NB4 (cell line): ENCODE measurements around the gene DLG2.

Experiments
- DNase-seq: peaks from one replicate; pipeline ENCODE4 v3.0.0; 2010; ENCODE audit warnings: low read depth
- H3K4me3 ChIP-seq: one replicate; pipeline ENCODE4 v1.5.1; 2011; ENCODE audit warnings: mild to moderate bottlenecking, low read depth, low read length, moderate library complexity
- MYC ChIP-seq: IDR thresholded peaks from 2 replicates; pipeline ENCODE4 v1.6.1; 2011; ENCODE audit warnings: low read depth, low read length
- POLR2A ChIP-seq: IDR thresholded peaks from 2 replicates; pipeline ENCODE4 v1.6.1; 2011; ENCODE audit warnings: mild to moderate bottlenecking; ENCODE audit not compliant: insufficient read length; ENCODE audit errors: extremely low read depth
- TF ChIP-seq, protein P1 (sequence below): IDR thresholded peaks from 2 replicates; pipeline ENCODE4 v1.6.1; 2011; ENCODE audit warnings: low read depth, low read length
- TF ChIP-seq, protein P2 (sequence below): IDR thresholded peaks from one replicate; pipeline ENCODE4 v1.5.1; 2012; ENCODE audit warnings: low read depth, low read length

The DLG2 gene

DNA sequence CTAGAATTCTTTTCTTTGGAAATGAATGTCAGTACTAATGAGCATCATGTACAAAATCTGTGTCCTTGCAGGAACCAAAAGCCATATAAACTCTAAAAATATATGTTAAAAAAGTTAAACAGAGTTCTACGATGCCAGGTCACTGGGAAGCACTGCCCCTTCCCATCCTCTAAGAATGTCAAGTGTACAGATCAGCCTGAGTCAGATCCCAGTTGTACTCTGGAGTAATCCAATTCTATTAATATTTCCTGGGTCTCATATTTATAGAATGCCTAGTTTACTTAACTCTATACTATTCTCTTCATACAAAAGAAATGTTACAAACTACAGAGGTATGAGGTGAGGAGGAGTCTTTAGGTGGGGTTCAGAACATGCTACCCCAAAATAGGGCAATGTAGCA is 460.1 kb downstream of the DLG2 start:
- TF ChIP-seq, protein P1, sequence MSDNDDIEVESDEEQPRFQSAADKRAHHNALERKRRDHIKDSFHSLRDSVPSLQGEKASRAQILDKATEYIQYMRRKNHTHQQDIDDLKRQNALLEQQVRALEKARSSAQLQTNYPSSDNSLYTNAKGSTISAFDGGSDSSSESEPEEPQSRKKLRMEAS, result no peak
- TF ChIP-seq, protein P2, sequence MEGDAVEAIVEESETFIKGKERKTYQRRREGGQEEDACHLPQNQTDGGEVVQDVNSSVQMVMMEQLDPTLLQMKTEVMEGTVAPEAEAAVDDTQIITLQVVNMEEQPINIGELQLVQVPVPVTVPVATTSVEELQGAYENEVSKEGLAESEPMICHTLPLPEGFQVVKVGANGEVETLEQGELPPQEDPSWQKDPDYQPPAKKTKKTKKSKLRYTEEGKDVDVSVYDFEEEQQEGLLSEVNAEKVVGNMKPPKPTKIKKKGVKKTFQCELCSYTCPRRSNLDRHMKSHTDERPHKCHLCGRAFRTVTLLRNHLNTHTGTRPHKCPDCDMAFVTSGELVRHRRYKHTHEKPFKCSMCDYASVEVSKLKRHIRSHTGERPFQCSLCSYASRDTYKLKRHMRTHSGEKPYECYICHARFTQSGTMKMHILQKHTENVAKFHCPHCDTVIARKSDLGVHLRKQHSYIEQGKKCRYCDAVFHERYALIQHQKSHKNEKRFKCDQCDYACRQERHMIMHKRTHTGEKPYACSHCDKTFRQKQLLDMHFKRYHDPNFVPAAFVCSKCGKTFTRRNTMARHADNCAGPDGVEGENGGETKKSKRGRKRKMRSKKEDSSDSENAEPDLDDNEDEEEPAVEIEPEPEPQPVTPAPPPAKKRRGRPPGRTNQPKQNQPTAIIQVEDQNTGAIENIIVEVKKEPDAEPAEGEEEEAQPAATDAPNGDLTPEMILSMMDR, result no peak
- TF ChIP-seq MYC (no peak), POLR2A (no peak)
- no peak overlapping the region for H3K4me3 ChIP-seq
- no peak for DNase-seq

DNA sequence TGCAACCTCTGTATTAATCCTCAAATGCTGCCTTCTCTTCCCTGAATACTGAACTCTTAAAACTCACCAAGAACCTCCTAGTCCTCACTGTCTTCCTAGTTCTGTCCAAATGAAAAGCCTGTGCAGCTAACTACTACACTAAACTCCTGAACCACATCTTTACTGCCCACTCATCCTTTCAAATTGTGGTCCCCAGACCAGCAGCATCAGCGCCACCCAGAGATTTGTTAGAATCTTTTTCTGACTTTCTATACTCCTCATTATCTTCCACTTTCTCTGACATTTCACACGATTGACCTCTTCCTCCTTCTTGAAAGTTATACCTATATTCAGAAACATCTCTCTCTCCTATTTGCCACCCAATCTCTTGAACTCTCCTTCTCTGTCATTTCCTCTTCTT is 461.3 kb downstream of the DLG2 start:
- TF ChIP-seq POLR2A, result no peak
- TF ChIP-seq, protein P1, result no peak

DNA sequence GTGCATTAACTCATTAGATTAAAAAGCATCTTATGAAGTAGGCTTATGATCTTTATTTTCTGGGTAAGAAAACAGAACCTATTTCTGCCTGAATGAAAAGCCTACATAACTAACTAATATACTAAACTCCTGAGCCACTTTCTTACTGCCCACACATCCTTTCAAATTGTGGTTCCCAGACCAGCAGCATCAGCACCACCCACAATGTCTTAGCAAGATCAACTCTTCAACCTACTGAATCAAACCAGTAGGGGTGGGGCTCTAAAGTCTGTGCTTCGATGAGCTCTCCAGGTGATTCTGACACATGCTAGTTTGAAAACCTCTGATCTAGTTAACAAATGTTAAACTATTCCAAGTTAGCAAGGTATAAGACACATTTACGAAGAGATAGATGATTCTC is 462.4 kb downstream of the DLG2 start:
- no peak for DNase-seq
- no peak for TF ChIP-seq POLR2A
- H3K4me3 ChIP-seq, result no peak overlapping the region

More for the DNA sequence above, 461.3 kb downstream of the DLG2 start:
- H3K4me3 ChIP-seq, result no peak overlapping the region
- no peak for DNase-seq

DNA sequence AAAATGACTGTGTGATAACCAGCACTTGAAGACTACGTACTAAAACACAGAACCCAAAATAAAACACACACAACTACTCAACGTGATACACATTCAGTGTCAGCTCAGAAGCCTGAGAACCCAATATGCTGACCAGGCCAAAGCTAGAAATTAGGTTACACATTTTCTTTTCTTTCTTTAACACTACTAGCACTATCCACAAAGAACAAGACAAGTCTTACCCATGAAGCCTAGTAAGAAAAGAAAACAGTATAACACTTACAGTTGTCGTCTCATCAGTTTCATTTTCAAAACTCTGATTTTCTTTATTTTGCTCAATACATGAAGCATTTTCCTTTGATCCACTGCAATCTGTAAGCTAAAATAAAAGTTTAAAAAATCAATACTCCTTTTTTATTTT is 472.9 kb downstream of the DLG2 start:
- no peak for TF ChIP-seq POLR2A
- TF ChIP-seq, protein P1, result no peak
- no peak for TF ChIP-seq MYC
- TF ChIP-seq, protein P2, result no peak
- H3K4me3 ChIP-seq, result no peak overlapping the region
- DNase-seq, result no peak

DNA sequence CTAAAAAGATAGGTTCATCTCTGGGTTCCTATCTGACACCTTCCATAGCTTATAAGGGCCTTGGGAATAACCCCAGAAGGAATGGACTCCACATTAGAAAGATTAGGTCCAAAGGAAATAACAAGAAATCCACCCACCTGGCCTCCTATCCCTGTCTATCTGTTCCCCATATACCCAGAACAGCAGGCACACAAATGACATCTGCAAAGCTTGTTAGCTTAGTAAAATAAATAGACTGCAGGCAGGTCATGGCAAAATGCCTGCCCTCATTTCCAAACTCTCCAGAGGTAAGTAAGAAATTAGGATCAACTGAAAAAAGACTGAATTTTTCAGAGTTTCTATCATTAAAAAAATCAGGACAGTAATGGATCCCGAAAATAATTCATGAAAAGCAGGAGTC is 489.5 kb downstream of the DLG2 start:
- TF ChIP-seq, protein P2, result no peak
- TF ChIP-seq, protein P1, result no peak
- TF ChIP-seq POLR2A (no peak), MYC (no peak)
- no peak for DNase-seq
- no peak overlapping the region for H3K4me3 ChIP-seq

DNA sequence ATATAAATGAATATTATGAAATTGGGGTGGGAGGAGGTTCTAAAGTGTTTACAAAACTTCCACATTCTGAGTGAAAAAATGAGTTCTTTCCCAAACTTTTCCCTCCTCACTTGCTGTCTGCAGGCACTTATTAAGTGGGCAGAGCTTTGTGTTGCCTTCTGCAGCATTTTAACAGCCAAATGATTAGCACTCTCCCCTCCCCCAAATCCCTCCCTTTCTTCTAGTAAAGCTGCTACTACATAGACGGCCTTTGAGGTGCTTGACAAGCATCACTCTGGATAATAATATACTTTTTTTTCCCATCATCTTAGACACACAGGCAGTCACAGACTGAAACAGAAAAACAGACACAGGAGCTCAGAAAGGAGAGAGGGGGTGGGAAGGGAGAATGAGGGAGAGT is 493.5 kb downstream of the DLG2 start:
- TF ChIP-seq MYC (no peak), POLR2A (no peak)
- TF ChIP-seq, protein P2, result no peak
- TF ChIP-seq, protein P1, result no peak
- DNase-seq, result no peak

More for the DNA sequence above, 493.5 kb downstream of the DLG2 start:
- H3K4me3 ChIP-seq, result no peak overlapping the region
